RKO (cell line): Measurements from ENCODE around the gene GPR33.
"Not testable (repeated sequence)": the region's sequence is repeated elsewhere in the genome, so short reads cannot be mapped to it uniquely, and the experiment has no call there.

ENCODE experiments used
- DNase-seq: peaks from one replicate; pipeline ENCODE4 v3.0.0-alpha.2; 2016; ENCODE audit warnings: low spot score

The GPR33 gene, protein sequence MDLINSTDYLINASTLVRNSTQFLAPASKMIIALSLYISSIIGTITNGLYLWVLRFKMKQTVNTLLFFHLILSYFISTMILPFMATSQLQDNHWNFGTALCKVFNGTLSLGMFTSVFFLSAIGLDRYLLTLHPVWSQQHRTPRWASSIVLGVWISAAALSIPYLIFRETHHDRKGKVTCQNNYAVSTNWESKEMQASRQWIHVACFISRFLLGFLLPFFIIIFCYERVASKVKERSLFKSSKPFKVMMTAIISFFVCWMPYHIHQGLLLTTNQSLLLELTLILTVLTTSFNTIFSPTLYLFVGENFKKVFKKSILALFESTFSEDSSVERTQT

DNA sequence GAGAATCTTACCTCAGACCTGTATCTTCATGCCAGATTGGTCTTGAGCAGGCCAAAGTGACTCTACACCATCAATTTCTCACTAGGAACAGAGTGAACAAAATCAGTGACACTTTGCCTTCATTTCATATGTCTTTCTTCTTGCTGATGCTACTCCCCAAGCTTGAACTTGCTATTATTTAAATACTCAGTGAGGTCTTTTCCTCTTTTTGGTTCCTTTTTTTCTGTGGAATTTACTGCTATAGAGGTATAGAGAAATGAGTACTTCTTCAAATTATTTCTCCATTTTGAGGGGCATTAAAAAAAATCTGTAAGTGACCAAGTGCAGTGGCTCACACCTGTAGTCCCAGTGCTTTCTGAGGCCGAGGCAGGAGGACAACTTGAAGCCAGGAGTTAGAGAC lies at the start of gene GPR33:
TSS of gene GPR33 (minus strand) at position 154 of the 400 bp plus-strand sequence. CDS start 4,074 bp downstream, outside the sequence.
- no peak for DNase-seq

DNA sequence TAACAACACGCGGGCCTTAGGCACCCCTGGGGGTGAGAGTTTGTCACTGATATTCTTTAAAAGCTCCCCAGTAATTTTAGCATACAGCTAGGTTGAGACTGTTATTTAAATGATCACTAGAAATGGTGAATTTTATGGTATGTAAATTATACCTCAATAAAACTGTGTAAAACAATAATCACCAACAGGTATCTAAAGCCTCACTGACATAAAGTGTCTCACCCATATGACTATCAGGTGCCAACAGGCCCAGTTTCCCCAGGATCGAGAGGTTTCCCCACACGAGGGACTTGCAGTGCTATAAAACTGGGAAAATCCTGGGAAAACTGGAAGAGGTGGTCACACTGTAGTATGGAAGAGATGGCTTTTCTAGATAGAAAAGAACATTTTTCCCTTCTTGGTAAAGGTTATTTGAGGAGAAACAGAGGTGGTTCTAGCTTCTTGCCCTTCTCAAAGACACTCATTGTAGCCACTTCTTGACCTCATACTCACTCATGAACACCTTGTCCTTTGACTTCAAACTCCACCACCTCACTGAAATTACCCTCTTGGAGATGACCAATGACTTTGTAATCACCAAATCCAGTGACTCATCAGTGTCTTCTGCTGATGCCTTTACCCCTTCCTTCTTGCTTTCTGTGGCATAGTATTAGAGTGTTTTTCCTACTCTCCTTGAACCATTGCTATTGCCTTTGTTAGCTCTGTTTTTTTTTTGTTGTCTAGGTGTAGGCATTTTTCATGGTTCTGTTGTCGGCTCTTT lies 48.5 kb upstream of the GPR33 start:
- DNase-seq, result peak; percentile 47

DNA sequence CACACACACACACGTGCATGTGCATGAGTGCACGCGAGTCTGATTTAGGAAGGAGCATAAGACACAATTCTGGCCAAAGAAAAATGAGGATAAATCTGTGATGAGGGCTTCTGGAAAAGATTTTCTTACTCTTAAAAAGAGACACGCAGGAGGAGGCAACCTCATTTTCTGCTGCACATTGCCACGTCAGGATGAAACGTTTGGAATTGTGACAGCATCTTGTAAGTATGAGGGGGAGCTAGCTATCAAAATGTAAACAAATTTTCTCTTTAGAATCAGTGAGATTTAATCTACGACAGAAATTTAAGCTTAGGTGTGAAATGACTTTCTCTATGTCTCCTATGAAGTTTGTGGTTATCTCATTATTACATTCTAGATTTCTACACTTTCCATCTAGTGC lies 42.3 kb upstream of the GPR33 start:
- no peak for DNase-seq

DNA sequence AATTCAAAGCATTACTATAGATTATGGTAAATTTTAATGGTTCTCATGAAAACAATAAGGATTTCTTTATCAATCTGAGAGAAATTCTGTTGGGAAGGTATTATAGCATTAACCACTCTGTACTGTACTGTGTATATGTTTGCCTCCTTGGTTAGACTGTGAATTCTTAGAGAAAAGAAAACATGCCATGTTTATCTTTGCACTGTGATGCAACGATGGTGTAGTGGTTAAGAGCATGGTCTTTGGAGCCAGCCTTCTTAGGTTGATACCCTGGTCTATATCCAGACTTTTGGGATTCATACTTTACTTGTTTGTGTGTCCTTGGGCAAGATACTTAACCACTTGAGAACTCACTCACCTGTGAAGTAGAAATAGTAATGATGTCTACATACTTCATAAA lies 41.2 kb upstream of the GPR33 start:
- no peak for DNase-seq

DNA sequence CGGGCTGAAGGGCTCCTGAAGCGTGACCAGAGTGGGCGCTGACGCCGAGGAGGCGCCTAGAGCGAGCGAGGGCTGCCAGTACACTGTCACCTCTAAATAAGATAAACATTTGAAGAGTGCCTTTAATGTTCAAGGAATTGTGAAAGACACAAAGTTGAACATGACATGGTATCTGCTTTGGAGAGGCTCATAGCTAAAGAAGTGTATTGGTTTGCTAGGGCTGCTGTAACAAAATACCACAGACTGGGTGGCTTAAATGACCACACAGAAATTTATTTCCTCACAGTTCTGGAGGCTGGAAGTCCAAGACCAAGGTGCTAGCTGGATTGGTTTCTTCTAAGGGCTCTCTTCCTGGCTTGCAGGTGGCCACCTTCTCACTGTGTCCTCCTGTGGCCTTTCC lies 39.7 kb upstream of the GPR33 start:
- no peak for DNase-seq

DNA sequence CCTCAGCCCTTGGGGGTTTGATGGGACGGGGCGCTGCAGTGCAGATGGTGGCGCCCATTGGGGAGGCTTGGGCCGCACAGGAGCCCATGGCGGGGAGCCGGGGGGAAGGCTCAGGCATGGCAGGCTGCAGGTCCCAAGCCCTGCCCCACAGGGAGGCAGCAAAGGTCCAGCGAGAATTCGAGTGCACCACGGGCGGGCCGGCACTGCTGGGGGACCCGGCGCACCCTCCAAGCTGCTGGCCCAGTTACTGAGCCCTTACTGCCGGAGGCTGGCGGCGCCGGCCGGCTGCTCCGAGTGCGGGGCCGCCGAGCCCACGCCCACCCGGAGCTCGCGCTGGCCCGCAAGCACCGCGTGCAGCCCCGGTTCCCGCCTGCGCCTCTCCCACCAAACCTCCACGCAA lies 39.2 kb upstream of the GPR33 start:
- no peak for DNase-seq

DNA sequence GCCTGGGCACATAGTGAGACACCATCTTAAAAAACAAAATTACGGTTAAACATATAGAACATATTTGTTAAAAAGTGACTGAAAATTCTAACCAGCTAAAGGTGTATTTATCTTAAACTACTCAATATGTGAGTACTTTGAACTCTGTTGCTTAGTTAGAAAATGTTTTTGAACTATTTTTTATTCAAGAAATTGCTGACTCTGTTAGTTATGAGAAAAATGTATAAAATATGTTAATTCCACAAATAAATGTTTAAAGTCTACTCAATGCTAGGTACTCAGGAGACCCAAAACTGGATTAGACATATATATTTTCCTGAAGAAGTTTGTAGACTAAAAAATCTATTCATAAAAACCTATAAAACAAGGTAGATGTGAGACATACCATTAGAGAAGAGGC lies 23.0 kb upstream of the GPR33 start:
- DNase-seq, result no peak

DNA sequence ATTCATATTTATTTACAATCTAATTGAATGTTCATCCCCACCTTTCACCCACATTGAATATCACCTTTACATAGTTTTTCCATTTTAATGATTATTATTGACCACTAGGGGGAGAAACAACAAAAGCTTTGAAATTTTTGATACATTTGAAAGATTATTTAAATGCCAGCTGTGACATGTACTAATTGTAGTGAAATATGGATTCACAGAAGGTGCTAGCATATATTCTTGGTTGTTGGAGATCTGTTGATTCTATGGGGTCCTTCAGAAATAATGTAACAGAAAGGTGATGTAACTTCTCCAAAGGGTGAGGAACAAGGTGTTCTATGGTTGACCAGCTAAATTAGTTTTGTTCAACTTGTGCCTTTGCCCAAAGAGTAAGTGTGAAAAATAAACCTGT lies 22.4 kb upstream of the GPR33 start:
- DNase-seq, result peak; percentile 46

DNA sequence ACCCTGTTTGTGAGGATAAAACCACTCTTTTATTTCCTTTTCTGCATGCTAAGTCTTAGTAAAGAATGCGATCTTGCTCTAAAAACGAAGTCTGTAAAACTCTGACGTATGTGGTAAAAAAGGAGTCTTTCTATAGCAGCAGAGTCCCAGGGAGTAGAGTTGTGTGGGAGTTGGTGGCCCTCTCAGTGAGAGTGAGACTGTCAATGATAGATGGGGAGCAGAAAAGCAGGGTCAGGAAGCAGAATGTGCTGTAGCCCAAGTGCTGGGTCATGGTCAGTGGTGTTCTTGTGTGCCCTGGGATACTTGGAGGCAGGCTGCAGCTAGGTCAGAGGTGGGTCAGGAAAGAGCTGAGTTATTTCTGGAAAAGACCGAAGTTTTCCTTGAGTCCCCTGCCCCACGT lies 20.3 kb upstream of the GPR33 start:
- no peak for DNase-seq

DNA sequence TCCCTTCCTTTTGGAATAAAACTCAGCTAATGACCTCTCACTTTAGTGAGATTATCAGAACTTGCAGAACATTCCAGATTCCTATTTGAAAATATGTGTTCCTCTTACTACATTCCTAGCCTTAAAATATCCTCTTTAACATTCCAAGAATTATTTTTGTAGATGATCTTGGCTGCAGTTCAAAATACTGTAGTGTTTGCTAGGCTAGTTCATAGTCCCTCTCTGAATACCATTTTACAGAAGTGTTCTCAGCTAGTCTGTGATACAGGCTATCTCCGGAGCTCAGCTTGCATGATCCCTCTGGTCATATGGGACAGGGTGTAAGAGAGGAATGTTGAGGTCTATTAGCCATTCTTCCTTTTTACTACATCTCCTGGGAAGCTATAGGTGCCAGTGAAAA lies 17.6 kb upstream of the GPR33 start:
- DNase-seq, result no peak

DNA sequence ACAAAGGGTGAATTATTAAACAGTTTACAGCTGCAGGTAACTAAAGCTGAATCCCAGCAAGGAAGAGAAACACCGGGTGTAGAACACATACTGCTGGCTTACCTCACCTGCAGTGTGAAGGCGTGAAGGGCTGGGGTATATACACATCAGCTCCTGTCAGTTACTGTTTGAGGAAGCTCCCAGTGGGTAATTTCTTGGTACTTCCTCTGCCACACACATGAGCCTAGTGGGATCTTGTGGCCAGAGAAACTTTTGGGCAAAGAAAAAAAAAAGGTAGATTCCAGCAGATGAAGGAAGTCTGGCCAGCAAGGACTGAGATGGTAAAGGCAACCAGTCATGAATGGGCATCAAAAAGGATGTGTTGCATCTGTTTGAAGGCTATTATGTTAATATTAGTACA lies 14.0 kb upstream of the GPR33 start:
- DNase-seq, result no peak

DNA sequence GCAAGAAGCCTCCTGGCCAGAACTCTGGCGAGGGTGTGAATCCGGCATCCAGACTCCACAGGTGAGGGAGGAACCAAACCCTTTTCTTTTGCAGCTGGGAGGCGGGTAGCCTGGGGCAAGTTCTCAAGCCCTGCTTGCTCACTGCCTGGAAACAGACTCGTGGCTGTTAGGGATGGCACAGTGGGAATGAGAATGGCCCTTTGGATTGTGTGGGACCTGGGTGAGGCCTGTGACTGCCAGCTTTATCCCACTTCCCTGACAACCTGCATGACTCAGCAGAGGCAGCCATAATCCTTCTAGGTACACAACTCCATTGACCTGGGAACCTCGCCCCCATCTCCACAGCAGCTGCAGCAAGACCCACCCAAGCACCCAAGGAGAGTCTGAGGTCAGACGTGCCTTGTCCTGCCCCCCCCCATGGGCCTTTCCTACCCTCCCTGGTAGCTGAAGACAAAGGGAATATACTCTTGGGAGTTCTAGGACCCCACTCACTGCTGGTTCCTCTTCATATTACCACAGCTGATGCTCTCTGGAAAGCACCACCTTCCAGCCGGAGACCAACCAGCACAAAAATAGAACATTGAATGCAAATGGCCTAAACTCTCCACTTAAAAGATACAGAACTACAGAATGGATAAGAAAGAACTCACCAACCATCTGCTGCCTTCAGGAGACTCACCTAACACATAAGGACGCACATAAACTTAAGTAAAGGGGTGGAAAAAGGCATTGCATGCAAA lies 5.1 kb upstream of the GPR33 start:
- no peak for DNase-seq

DNA sequence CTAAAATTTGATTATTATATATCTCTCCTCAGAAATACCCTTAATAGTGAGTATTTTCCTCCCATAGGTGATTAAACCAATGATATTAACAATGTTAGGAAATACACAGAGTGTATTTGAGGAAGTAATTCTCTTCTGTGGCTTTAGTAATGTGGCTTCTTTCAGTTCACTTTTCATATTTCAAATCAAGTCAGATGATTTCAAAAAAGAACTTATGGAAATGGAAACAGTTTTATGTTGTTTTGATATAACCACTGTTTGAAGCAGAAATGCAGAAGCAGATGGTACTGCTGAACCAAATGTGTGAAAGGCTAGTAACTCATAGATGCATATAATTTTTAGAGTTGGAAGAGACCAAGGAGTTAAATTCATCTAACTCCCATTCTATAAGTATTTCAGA lies 1.9 kb upstream of the GPR33 start:
- no peak for DNase-seq

DNA sequence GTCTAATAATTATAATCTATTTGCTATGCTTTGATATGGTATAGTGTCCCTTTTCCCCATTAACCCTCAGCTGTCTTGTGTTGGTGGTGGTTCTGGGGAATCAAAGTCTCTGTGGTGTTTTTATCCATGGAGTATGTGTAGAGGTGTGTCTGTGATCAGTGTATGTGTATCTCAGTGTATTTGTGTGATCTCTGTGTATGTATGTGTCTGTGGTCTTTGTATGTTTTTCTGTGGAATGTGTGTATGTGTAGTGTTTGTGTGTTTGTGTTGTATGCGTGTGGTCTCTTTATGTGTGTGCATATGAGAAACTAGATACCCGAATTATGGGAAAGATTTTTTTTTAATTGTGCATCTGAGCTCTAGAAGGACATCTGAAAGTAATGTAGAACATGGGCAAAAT lies 1.1 kb downstream of the GPR33 start:
- no peak for DNase-seq

DNA sequence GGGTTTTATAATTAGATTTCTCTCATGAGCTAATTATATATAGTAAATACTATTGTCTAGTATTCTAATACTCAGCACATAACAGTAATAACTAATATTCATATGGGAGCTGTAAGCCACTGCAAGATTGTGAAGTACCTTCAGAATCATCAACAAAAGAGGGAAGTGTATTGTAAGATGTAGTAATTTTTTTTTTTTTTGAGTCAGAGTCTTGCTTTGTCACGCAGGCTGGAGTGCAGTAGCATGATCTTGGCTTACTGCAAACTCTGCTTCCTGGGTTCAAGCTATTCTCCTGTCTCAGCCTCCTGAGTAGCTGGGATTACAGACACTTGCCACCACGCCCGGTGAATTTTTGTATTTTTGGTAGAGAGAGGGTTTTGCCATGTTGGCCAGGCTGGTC lies 3.1 kb downstream of the GPR33 start:
- no peak for DNase-seq

DNA sequence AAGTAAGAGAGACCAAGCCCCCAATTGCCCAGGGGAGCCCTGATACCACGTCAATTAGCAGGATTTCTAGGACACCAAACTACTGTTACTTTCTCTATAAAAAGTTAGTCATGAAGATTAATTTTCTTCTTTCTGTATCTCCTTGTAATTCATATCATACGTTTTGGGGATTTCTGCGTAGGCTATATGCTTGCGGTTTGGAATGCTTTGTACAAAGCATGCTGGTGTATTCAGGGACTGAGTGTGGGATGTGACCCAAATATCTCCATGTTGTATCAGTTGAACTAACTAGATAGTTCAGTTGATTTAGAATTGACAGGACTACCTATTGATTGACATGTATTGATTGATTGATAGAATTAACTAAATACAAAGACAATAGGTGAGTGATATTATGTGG lies 7.7 kb downstream of the GPR33 start:
- DNase-seq, result no peak

DNA sequence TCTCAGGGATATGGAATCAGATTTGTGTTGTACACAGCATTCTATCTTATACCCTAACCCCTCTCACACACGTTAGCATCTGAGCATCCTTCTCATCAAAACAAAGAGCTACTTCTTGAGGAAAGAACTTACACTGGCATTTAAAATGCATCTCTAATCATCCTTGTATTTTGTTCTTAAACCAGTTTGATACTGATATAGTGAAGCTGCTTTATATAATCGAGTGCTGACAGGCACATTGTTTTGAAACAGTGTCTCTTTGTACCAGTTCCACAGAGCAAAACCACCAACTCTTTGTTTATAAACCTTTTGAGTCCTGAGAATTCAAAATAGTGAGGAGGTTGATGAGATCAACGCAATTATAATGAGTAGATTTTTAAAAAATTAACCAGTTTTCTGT lies 8.8 kb downstream of the GPR33 start:
- no peak for DNase-seq

DNA sequence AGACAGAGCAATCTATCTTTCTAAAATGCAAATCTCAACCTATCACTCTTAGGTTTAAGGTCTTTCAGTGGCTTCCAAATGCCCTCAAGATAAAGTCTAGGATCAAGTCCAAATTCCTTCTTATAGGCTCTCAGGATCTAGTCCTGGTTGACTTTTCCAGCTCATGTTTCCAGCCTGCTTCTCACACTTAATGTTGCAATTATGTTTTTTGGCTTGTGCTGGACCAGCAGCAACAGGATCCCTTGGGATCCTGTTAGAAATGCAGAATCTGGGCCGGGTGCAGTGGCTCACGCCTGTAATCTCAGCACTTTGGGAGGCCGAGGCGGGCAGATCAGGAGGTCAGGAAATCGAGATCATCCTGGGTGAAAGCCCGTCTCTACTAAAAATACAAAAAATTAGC lies 10.6 kb downstream of the GPR33 start:
- no peak for DNase-seq

DNA sequence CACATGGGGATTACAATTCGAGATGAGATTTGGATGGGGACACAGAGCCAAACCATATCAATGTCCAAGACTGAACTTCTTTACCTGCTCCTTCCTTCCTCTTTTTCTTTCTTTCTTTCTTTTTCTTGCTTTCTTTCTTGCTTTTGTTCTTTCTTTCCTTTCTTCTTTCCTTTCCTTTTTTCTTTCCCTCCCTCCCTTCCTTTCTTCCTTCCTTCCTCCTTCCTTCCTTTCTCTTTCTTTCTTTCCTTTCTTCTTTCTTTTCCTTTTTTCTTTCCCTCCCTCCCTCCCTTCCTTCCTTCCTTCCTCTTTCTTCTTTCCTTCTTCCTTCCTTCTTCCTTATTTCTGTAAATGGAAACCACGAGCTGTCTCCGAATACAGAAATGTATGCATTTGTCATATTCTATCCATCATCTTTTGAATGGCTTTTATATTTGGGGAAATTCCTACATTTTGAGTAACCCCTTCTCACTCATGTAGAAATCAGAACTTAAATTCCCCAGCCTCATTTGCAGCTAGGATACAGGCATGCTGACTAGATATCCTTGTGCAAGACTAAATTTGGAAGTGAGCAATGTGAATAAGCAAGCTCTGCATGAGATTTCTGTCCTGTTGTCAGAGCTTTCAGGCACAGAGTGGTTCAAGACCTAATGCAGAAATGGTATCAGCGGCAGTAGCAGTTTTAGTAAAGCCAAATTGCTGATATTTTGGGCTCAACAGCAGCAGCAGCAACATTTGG lies 11.5 kb downstream of the GPR33 start:
- DNase-seq, result no peak

DNA sequence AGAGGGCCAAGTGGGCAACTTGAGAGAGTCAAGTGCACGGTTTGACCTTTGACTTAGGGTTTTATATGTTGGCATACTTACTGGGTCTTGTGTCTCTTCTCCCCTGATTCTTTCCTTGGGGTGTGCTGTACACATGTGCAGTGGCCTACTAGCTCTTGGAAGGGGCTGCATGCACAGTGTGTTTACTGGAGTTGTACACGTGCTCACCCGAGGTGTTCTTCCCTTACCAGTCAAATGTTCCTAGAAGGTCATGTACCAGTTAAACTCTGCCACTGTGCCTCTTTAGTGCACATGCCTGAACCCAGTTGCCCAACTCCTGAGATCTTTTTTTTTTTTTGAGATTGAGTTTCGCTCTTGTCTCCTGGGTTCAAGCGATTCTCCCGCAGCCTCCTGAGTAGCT lies 21.3 kb downstream of the GPR33 start:
- no peak for DNase-seq

DNA sequence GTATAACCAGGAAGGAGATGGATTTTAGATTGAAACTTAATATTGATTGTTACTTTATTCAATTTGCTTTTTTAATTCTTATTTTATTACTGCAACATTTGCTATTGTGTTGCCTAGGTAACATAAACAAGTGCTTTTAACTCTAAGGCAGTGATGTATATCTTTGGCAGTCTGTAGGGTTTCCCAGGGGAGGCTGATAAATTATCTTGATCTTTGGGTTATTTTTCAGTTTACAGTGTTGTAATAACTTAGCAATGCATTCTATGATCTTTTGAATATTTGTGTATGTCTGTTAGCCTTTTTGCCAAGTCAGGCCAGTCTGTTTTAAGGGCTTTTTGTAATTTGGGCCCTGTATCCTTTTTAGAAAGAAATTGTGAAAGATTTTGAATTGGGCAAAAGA lies 22.7 kb downstream of the GPR33 start:
- no peak for DNase-seq

DNA sequence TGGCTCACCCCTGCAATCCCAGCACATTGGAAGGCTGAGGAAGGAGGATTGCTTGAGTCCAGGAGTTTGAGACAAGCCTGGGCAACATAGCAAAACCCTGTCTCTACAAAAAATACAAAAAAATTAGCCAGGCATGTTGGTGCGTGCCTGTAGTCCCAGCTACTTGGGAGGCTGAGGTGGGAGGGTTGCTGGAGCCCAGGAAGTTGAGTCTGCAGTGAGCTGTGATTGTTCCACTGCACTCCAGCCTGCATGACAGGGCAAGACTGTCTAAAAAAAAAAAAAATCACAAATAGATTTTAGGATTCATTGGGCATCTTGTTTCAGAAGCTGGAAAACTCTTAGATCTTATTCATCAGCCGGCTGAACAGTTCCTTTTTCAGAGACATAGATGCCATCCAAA lies 25.4 kb downstream of the GPR33 start:
- DNase-seq, result not testable (repeated sequence)
